NCI-H146 treated with DMSO at 0.1 percent for 48 hours (cell line): ENCODE measurements around the gene ERCC8.
A peak's percentile ranks its signal among the peaks of the same experiment; 100 is the strongest.
"Not testable (repeated sequence)": the region's sequence is repeated elsewhere in the genome, so short reads cannot be mapped to it uniquely, and the experiment has no call there.

ENCODE experiments used
- DNase-seq: peaks from one replicate; lab custom pipeline; 2025; ENCODE audit not compliant: unreplicated experiment; lab: John Stamatoyannopoulos, UW

The ERCC8 gene

GRCh38 chr5:60944904-60945812, at the start of gene ERCC8, which contains the start of gene NDUFAF2:
Gene ERCC8 (minus strand): TSS chr5:60945070. CDS start chr5:60945008, 62 bp downstream.
Gene NDUFAF2 (plus strand): TSS chr5:60945205. CDS start chr5:60945256, 51 bp downstream.
- peak; percentile 87 for DNase-seq

- DNase-seq: no peak
These were observed 49.2 kb upstream of the ERCC8 start for GRCh38 chr5:60993875-60994571.

- no peak for DNase-seq
These were observed 48.6 kb upstream of the ERCC8 start for GRCh38 chr5:60993425-60993824.

GRCh38 chr5:60992871-60993270, 48.0 kb upstream of the ERCC8 start:
- DNase-seq: no peak

GRCh38 chr5:60989790-60990189, 44.9 kb upstream of the ERCC8 start:
- DNase-seq: no peak

GRCh38 chr5:60982127-60982526, 37.3 kb upstream of the ERCC8 start:
- not testable (repeated sequence) for DNase-seq

GRCh38 chr5:60980511-60980910, 35.6 kb upstream of the ERCC8 start:
- no peak for DNase-seq

- no peak for DNase-seq
These were observed 34.1 kb upstream of the ERCC8 start for GRCh38 chr5:60978968-60979367.

- no peak for DNase-seq
These were observed 33.3 kb upstream of the ERCC8 start for GRCh38 chr5:60977956-60978737.

GRCh38 chr5:60972231-60972630, 27.4 kb upstream of the ERCC8 start:
- no peak for DNase-seq

GRCh38 chr5:60961685-60962084, 16.8 kb upstream of the ERCC8 start:
- no peak for DNase-seq

- DNase-seq: no peak
These were observed 15.7 kb upstream of the ERCC8 start for GRCh38 chr5:60960591-60960990.

- DNase-seq: no peak
These were observed 14.3 kb upstream of the ERCC8 start for GRCh38 chr5:60959156-60959555.

GRCh38 chr5:60958712-60959111, 13.8 kb upstream of the ERCC8 start:
- DNase-seq: no peak

GRCh38 chr5:60958088-60958487, 13.2 kb upstream of the ERCC8 start:
- no peak for DNase-seq

GRCh38 chr5:60955239-60955638, 10.4 kb upstream of the ERCC8 start:
- no peak for DNase-seq

- no peak for DNase-seq
These were observed 3.9 kb upstream of the ERCC8 start for GRCh38 chr5:60948738-60949137.

GRCh38 chr5:60945813-60946187, 930 bp upstream of the ERCC8 start:
- no peak for DNase-seq

- no peak for DNase-seq
These were observed 1.2 kb downstream of the ERCC8 start for GRCh38 chr5:60943624-60944023.

- no peak for DNase-seq
These were observed 15.8 kb downstream of the ERCC8 start for GRCh38 chr5:60929024-60929423.

GRCh38 chr5:60927450-60927849, 17.4 kb downstream of the ERCC8 start:
- DNase-seq: no peak
